Stimulated activated CD4-positive, alpha-beta T cell treated with anti-CD3 and anti-CD28 coated beads, Interleukin-12 subunit alpha, Interleukin-12 subunit beta, amount 100 ng/mL, for 4 hours (primary cell): Measurements from ENCODE around the gene HOXC4.

Experiments
- DNase-seq: peaks from one replicate; pipeline ENCODE4 v3.0.0-alpha.2; 2020

Gene HOXC4

DNA sequence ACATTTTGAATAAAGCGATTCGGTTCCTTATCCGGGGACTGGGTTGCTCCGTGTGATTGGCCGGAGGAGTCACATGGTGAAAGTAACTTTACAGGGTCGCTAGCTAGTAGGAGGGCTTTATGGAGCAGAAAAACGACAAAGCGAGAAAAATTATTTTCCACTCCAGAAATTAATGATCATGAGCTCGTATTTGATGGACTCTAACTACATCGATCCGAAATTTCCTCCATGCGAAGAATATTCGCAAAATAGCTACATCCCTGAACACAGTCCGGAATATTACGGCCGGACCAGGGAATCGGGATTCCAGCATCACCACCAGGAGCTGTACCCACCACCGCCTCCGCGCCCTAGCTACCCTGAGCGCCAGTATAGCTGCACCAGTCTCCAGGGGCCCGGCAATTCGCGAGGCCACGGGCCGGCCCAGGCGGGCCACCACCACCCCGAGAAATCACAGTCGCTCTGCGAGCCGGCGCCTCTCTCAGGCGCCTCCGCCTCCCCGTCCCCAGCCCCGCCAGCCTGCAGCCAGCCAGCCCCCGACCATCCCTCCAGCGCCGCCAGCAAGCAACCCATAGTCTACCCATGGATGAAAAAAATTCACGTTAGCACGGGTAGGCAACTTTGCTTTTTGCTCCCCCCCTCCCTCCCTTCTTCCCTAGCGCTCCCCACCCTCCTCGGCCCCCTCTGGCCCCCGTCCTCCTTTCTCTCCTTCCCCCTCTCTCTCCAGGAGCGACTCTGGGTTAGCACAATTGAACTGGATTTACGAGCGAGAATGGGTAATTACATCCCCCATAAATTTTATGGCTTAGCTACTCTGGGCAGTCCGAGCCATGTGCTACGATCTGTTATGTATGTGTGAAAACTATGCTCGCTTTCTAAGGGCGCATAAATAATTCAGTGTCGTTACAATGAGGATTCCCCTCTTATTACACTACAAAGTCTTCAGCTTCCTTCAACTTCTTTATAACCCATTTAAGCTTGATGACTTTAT, at the start of gene HOXC4:
TSS of gene HOXC4 (plus strand) at position 85 of the 991 bp plus-strand sequence. CDS start at position 173, 88 bp downstream.
- DNase-seq = no peak

DNA sequence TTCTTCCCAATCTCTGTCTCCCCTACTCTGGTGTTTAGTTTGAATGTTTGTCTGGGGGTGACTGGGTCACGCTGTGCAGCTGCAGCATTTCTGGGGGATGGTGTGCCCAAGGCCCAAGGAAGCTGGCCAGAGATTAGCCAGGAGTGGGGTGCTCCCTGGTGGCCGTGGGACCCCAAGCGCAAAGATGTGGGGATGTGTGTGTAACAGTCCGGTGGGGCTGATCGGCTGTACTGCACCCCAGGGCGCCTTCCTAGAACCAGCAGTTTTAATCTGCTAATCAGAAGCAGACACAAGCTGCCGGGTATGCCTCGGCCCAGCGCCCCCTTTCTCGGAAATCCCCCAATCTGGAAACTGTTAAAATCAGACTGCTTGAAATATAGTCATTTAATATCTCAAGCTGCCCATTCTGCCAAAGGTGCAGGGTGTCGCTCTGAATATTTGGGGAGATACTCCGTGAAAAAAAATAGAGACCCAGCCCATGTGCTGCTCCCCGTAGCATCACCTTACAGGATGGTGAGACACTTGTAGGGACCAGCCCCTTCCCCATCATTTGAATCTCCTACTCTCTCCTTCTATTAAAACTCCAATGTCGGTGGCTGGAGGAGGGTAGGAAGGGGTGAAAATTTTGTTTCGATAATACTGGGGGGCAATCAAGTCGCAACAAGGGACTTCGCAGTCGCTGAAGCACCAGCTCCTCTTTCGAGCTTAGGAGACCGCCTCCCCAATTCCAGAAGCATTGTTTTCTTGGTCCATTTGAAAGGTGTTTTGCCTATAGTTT, 49.4 kb upstream of the HOXC4 start:
- no peak for DNase-seq

- DNase-seq = no peak
Measured at GRCh38 chr12:54004841-54005530, 48.6 kb upstream of the HOXC4 start.

DNA sequence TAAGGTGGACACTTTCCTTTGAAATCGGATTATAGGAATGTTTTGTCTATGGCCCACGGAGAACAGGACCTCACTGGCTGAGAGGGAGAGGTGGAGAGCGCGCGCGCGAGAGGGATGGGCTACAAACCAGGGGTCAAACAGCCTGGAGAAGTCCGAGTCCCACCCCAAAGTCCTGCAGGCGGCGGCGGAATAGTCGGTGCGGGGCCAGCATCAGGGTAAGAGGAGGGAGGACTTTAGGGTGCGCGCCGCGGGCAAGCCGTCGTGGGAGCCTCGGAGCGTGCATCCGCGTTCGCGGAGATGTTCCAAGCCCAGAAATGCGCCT, 48.1 kb upstream of the HOXC4 start:
- no peak for DNase-seq

- peak; percentile 85 for DNase-seq
Measured at GRCh38 chr12:54005853-54006558, 47.6 kb upstream of the HOXC4 start.

DNA sequence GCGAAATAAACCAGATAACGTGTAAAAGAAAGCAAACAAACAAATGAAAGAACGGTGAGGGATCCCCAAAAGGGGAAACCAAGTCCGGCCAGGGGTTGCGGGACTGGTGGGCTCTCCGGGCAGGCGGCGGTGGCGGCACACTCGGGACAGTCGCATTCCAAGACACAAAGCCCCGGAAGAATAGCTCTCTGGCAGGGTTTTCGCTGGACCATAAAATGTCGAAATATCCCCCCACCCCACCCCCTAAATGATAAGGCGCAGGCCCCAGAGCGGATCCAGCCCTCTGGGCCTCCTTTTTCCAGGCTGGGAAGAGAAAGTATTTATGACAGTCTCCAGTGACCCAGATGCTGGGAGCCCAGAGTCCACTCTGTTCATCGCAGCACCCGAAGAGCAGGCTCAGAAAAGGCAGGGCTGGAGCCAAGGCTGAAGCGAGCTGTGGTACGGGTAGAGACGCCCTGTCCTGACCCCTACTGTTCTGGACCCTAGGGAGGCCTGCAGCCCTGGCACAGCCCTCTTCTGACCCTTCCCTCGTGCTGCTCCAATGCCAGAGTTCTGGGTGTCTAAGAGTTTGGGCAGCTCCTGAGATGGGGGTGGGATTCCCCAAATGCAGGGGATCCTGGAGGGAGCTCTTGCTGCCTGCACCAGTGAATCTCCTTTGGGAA, 46.9 kb upstream of the HOXC4 start:
- DNase-seq = no peak

- no peak for DNase-seq
Measured at GRCh38 chr12:54007538-54008259, 45.9 kb upstream of the HOXC4 start.

DNA sequence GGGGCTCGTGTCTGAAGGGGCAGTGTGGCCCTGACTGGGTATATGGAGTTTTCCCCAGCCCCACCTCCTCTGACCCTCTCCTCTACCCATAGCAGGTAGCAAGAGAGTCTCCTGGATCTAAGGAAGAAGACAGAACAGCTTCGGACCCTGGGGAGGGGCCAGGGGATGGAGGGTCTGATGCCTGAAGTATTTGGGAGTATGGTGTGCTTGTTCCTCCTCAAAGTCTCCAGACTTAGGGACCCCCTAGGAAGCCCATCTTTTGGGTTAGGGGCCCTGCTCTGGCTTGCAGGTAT, 45.4 kb upstream of the HOXC4 start:
- DNase-seq = no peak

- DNase-seq = no peak
Measured at GRCh38 chr12:54009171-54010052, 44.2 kb upstream of the HOXC4 start.

DNA sequence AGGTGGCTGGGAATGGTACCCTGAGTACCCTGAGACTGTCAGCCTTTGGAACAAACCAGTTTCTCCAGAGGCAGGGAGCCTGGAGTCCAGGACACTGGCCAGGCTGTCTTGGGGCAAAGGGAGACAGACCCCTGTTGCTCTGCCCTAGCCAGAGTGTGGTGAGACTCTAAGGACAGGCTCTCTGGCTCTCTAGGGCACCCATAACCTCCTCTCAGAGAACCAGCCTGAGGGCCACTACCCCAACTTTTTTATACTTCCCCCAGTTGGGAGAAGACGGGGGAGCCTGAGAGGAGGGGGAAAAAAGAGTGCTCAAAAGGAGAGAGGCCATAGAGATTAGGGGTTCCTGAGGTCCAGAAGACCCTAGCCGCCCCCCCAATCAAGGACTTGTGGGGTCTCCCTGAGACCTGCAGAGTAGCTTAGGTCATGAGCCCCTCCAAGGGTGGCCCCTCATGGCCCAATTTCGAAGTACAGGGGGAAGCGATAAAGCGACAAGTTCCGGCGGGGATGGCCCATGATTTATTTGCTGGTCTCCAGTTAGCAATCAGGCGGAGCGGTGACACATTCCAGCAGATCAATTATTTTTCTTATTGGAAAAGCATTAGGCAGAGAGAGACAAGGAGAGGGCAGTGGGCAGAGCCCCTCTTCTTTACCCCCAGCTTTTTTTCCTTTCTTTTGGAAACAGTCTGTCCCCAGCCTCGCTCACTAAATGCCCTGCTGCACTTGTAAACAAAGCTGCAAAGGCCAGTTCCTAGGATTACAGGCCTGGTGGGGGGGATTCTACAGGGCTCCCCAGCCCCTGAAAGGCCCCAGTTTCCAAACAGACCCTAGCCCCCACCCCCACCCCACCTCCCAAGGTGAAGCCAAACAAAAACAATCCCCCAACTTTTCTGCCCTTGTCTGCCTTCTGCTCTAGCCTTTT, 43.3 kb upstream of the HOXC4 start:
- DNase-seq = no peak

DNA sequence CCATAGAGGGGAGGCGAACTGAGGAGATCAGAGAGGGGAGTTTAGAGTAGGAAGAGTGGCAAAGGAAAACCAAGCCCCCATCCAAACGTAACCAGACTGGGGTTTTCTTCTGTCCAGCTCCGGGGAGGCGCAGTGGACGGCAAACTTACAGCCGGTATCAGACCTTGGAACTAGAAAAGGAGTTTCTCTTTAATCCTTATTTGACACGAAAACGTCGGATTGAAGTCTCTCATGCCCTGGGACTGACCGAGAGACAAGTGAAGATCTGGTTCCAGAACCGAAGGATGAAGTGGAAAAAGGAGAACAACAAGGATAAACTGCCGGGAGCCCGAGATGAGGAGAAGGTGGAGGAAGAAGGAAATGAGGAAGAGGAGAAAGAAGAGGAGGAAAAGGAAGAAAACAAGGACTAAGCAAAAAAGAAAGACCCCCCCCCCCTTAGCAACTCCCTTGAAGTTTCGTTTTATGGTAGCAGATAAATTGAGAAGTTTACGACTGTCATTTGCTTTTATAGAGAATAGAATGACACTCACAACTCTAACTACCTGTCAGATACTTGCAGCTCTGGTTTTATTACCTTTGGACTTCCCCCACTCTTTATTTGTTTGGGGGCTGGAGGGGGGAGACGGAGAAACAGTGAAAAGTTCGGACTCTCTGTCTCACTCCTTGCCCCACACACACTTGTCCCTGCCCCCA, 42.5 kb upstream of the HOXC4 start:
- DNase-seq = no peak

DNA sequence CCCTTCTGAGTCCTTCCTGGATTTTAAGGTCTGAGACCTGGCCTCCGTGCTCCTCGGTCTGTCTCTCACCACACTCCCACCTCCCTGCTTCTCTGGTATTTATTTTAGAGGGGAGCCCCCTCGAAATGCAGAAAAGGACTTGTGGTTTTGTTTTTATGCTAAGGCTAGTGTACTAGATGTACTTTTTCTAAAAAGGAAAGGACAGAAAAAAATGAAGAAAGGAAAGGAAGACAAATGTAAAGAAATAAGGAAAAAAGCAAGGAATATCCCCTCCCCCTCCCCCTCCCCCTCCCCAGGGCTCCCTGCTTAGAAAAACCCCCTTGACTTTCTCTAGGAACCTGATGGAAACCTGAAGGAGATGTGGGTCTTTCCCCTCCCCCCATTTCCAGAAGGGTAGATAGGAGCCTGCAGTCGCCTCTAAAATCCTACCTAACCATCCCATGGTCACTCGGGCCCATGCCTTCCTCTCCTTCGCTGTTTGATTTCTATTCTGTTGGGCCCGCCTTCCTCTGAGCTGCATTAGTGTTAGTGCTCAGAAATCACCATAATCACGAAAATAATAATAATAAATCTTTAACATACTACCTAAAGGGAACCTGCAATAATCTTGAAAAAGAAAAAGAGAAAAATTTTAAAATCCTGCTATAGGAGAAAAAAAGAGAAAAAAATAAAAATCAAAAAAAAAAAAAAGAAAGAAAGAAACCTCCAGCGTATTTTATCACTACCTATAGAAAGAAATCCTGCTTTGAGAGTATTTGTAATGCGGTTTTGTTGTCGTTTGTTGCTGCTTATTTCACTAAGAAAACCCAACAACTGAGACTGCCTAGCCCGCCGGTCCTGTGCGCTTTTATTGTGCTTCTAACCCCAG, 41.7 kb upstream of the HOXC4 start:
- DNase-seq = no peak

GRCh38 chr12:54012631-54013409, 40.8 kb upstream of the HOXC4 start:
- DNase-seq = no peak

DNA sequence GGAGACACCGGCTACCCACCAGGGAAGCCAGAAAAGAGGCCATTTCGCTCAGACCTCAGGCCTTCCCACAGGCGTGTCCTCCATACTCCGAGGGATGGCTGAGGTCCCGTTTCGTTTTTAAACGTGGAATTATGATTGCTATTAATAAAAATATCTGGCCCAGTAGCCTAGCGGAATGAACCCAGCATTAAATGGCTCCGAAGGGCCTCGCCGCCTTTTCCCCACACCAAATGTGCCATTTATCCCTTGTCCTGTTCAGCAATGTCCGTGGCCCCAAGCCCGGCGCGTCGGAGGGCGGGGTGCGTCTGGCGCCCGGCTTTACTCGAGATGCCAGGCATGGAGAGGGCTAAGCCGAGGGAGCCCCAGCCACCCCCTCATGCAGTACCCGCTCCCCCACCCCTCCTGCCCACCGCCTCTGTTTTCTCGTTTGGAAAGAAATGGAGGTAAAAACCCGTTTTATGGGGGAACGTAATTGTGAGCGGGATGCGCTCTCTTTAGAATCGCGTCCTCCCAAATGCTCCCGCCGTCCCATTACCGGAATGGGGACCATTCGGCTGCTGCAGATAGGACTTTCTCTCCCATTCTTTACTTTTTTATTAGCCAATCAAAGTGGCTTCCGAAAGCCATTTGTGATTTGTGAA, 39.1 kb upstream of the HOXC4 start:
- no peak for DNase-seq

DNA sequence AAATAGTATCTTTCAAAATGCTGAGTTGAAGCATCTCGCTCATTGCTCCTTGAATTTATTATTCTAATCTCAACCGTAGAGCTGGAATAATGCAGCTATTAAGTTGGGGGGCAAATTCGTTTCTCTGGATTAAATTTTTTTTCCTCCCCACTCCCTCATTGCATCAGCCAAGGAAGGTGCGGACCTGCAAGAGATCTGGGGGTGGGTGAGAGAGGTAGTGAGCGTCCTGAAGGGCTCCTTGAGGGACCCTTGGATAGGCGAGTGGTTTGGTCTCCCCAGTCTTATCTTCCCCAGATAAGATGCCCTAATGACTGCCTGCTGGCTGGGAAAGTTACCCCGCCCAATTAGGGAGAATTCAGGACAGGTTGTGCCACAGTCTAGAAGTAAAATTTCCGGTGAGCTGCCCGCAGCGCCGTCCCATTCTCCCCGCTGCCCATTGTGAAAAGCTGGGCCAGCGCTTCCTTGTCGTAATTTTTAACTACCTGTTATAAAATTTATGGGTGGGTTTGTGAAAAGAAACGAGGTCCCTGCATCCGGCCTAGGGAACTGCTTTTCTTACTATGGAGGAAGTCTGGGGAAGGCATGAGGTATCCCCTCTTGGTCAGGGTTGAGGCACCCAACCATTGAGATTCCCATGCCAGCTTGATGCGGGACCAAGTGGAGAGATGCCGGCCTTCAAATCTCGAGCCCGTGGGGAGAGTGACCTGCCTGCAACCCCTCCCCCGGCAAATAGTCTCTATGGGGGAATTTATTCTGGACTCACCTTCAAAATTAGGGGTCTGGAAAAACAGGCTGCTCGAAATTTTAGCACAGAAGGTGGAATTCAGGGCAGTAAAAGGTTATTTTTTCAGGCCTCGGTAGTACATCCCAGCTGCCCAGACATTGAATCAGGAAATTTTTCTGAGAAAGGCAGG, 38.4 kb upstream of the HOXC4 start:
- DNase-seq = no peak
